ENCODE results near the gene FBH1. TPM values are rescaled to one million over a fixed set of nuclear protein-coding genes. Genes with fewer than 3 reads are reported as not detected.

FBH1 gene
- total and polyA plus RNA-seq, 4 experiments from 2014 or later = 71.1 to 97.5 (median 83.6) TPM

GRCh38 chr10:5888843-5889623 lies 1.0 kb upstream of the FBH1 start:
- peak in 4 of 5 donors; percentile 27 to 40 (median 38) for DNase-seq
- Histone ChIP-seq H3K27ac (ENCODE audit: low read depth, low read length) (peak overlapping the region; percentile 79), H3K9me3 (ENCODE audit: control insufficient read depth in 1 of 2, low read length in 2 of 2) (no peaks in the 10 kb centered on the region), H3K4me3 (ENCODE audit: low read length in 2 of 2) (peak overlapping the region; percentile 11 to 71), H3K27me3 (ENCODE audit: insufficient read depth, low read length) (no peaks in the 10 kb centered on the region), H3K36me3 (ENCODE audit: insufficient read depth, low read length) (peaks cover 2% of the 10 kb centered on the region), H3K4me1 (ENCODE audit: insufficient read depth, low read length) (peaks cover 31% of the 10 kb centered on the region)
- CTCF ChIA-PET (ENCODE audit: partially characterized antibody) = interaction anchor here (1.2 to 2.8 kb wide), 4 partner anchors 15 to 314 kb away, joined by 3 to 10 read pairs (median 6); partner anchors contain the start of gene PFKFB3
- H3K4me1 Mint-ChIP-seq = peaks cover 32 to 50% (median 40%) of the 10 kb centered on the region in 4 donors
- POLR2A ChIA-PET (ENCODE audit: partially characterized antibody) = interaction anchor here (0.7 to 3.6 kb wide), 13 partner anchors 9 to 455 kb away, joined by 3 to 34 read pairs (median 5); partner anchors contain the start of genes GDI2, IL15RA and TASOR2
- H3K4me3 Mint-ChIP-seq = peak overlapping the region; percentile 86 to 98 (median 90)
- H3K9me3 Mint-ChIP-seq = no peaks in the 10 kb centered on the region
- H3K27me3 Mint-ChIP-seq = no peaks in the 10 kb centered on the region
- H3K36me3 Mint-ChIP-seq = peaks cover 12 to 35% of the 10 kb centered on the region in 2 donors
- intact Hi-C loops (cut with micrococcal nuclease) = loop anchor here (2.0 to 5.0 kb wide), 2 partner anchors 88 to 198 kb away; partner anchors contain the start of genes IL15RA and RBM17
- H3K27ac Mint-ChIP-seq = peak overlapping the region; percentile 1 to 85 (median 81)

GRCh38 chr10:5890452-5890915 lies 441 bp downstream of the FBH1 start:
- intact Hi-C loops (cut with micrococcal nuclease) = loop anchor here (1.0 kb wide), 1 partner anchor 77 kb away; the partner anchor contains the start of gene GDI2
- POLR2A ChIA-PET (ENCODE audit: partially characterized antibody) = interaction anchor here (0.6 to 3.6 kb wide), 25 partner anchors 8 to 694 kb away, joined by 3 to 34 read pairs (median 3); partner anchors contain the start of genes GDI2, IL15RA, PFKFB3 and TASOR2
- DNase-seq = peak in 3 of 5 donors; percentile 11 to 16 (median 14)
- Mint-ChIP-seq H3K36me3 (peaks cover 19 to 38% of the 10 kb centered on the region in 2 donors), H3K9me3 (no peaks in the 10 kb centered on the region), H3K27me3 (no peaks in the 10 kb centered on the region), H3K4me1 (peaks cover 39 to 62% (median 49%) of the 10 kb centered on the region in 4 donors), H3K27ac (peak overlapping the region; percentile 87 to 95 (median 92)), H3K4me3 (peak overlapping the region; percentile 91 to 94 (median 93))
- Histone ChIP-seq H3K4me1 (ENCODE audit: insufficient read depth, low read length) (peaks cover 39% of the 10 kb centered on the region), H3K36me3 (ENCODE audit: insufficient read depth, low read length) (no peaks in the 10 kb centered on the region), H3K4me3 (ENCODE audit: low read length in 2 of 2) (peak overlapping the region; percentile 54 to 71), H3K9me3 (ENCODE audit: control insufficient read depth in 1 of 2, low read length in 2 of 2) (no peaks in the 10 kb centered on the region), H3K27me3 (ENCODE audit: insufficient read depth, low read length) (no peaks in the 10 kb centered on the region), H3K27ac (ENCODE audit: low read depth, low read length) (peak overlapping the region; percentile 79)
- CTCF ChIA-PET (ENCODE audit: partially characterized antibody) = interaction anchor here (0.6 to 2.8 kb wide), 5 partner anchors 17 to 516 kb away, joined by 3 to 10 read pairs (median 4); partner anchors contain the start of gene PFKFB3

GRCh38 chr10:5891009-5891408 lies 966 bp downstream of the FBH1 start:
- POLR2A ChIA-PET (ENCODE audit: partially characterized antibody) = interaction anchor here (0.7 to 3.6 kb wide), 6 partner anchors 17 to 384 kb away, joined by 3 to 34 read pairs (median 3); partner anchors contain the start of genes IL15RA and TASOR2

GRCh38 chr10:5892007-5892406 lies 2.0 kb downstream of the FBH1 start:
- Mint-ChIP-seq H3K4me3 (peak overlapping the region in 7 of 8 donors; percentile 15 to 94 (median 55)), H3K27ac (peak overlapping the region in 3 of 7 donors; percentile 13 to 88 (median 74)), H3K4me1 (peaks cover 42 to 70% (median 60%) of the 10 kb centered on the region in 4 donors), H3K27me3 (no peaks in the 10 kb centered on the region), H3K36me3 (peaks cover 27 to 39% of the 10 kb centered on the region in 2 donors), H3K9me3 (no peaks in the 10 kb centered on the region)
- CTCF ChIA-PET (ENCODE audit: partially characterized antibody) = interaction anchor here (2.8 kb wide), 1 partner anchor 194 kb away, joined by 10 read pairs; no protein-coding TSS in a partner anchor
- H3K36me3 ChIP-seq (ENCODE audit: insufficient read depth, low read length) = no peaks in the 10 kb centered on the region
- H3K4me1 ChIP-seq (ENCODE audit: insufficient read depth, low read length) = peaks cover 54% of the 10 kb centered on the region
- POLR2A ChIA-PET (ENCODE audit: partially characterized antibody) = interaction anchor here (0.7 kb wide), 1 partner anchor 117 kb away, joined by 3 read pairs; no protein-coding TSS in a partner anchor
- no peak overlapping the region for H3K27ac ChIP-seq (ENCODE audit: low read depth, low read length)
- intact Hi-C loops (cut with micrococcal nuclease) = no loop called here
- H3K27me3 ChIP-seq (ENCODE audit: insufficient read depth, low read length) = no peaks in the 10 kb centered on the region
- H3K4me3 ChIP-seq (ENCODE audit: low read length in 2 of 2) = no peak overlapping the region
- DNase-seq = no peak
- no peaks in the 10 kb centered on the region for H3K9me3 ChIP-seq (ENCODE audit: control insufficient read depth in 1 of 2, low read length in 2 of 2)

More at GRCh38 chr10:5891009-5891408, 966 bp downstream of the FBH1 start:
- H3K27ac Mint-ChIP-seq = peak overlapping the region in 6 of 7 donors; percentile 87 to 95 (median 91)
- peak overlapping the region in 1 of 2 donors; percentile 54 for H3K4me3 ChIP-seq (ENCODE audit: low read length in 2 of 2)
- peaks cover 44% of the 10 kb centered on the region for H3K4me1 ChIP-seq (ENCODE audit: insufficient read depth, low read length)
- peaks cover 19 to 38% of the 10 kb centered on the region in 2 donors for H3K36me3 Mint-ChIP-seq
- no peaks in the 10 kb centered on the region for H3K9me3 Mint-ChIP-seq
- no peak for DNase-seq
- H3K9me3 ChIP-seq (ENCODE audit: control insufficient read depth in 1 of 2, low read length in 2 of 2) = no peaks in the 10 kb centered on the region
- H3K4me3 Mint-ChIP-seq = peak overlapping the region; percentile 91 to 94 (median 93)
- no peaks in the 10 kb centered on the region for H3K27me3 ChIP-seq (ENCODE audit: insufficient read depth, low read length)
- H3K27ac ChIP-seq (ENCODE audit: low read depth, low read length) = peak overlapping the region; percentile 79
- CTCF ChIA-PET (ENCODE audit: partially characterized antibody) = interaction anchor here (2.8 kb wide), 1 partner anchor 195 kb away, joined by 10 read pairs; no protein-coding TSS in a partner anchor
- intact Hi-C loops (cut with micrococcal nuclease) = no loop called here
- H3K36me3 ChIP-seq (ENCODE audit: insufficient read depth, low read length) = no peaks in the 10 kb centered on the region
- H3K4me1 Mint-ChIP-seq = peaks cover 42 to 67% (median 55%) of the 10 kb centered on the region in 4 donors
- H3K27me3 Mint-ChIP-seq = no peaks in the 10 kb centered on the region

- Mint-ChIP-seq H3K36me3 (peaks cover 38 to 45% of the 10 kb centered on the region in 2 donors), H3K4me3 (peak overlapping the region in 2 of 8 donors; percentile 6 to 70), H3K27ac (peak overlapping the region in 3 of 7 donors; percentile 3 to 11 (median 5)), H3K4me1 (peaks cover 40 to 72% (median 57%) of the 10 kb centered on the region in 4 donors), H3K9me3 (peaks cover 0 to 4% (median 0%) of the 10 kb centered on the region in 8 donors), H3K27me3 (no peaks in the 10 kb centered on the region)
- Histone ChIP-seq H3K36me3 (ENCODE audit: insufficient read depth, low read length) (no peaks in the 10 kb centered on the region), H3K4me3 (ENCODE audit: low read length in 2 of 2) (no peak overlapping the region), H3K9me3 (ENCODE audit: control insufficient read depth in 1 of 2, low read length in 2 of 2) (no peaks in the 10 kb centered on the region), H3K27ac (ENCODE audit: low read depth, low read length) (no peak overlapping the region), H3K4me1 (ENCODE audit: insufficient read depth, low read length) (peaks cover 51% of the 10 kb centered on the region), H3K27me3 (ENCODE audit: insufficient read depth, low read length) (no peaks in the 10 kb centered on the region)
- ChIA-PET CTCF (ENCODE audit: partially characterized antibody) (interaction anchor here (1.0 kb wide), 1 partner anchor 20 kb away, joined by 3 read pairs; no protein-coding TSS in a partner anchor), POLR2A (ENCODE audit: partially characterized antibody) (no interaction called here)
- no peak for DNase-seq
- intact Hi-C loops (cut with micrococcal nuclease) = no loop called here
These were observed 3.3 kb downstream of the FBH1 start for GRCh38 chr10:5893321-5893720.

GRCh38 chr10:5894403-5894802 lies 4.4 kb downstream of the FBH1 start:
- Histone ChIP-seq H3K27me3 (ENCODE audit: insufficient read depth, low read length) (no peaks in the 10 kb centered on the region), H3K4me3 (ENCODE audit: low read length in 2 of 2) (no peak overlapping the region), H3K27ac (ENCODE audit: low read depth, low read length) (no peak overlapping the region), H3K36me3 (ENCODE audit: insufficient read depth, low read length) (no peaks in the 10 kb centered on the region), H3K4me1 (ENCODE audit: insufficient read depth, low read length) (peaks cover 46% of the 10 kb centered on the region), H3K9me3 (ENCODE audit: control insufficient read depth in 1 of 2, low read length in 2 of 2) (no peaks in the 10 kb centered on the region)
- ChIA-PET CTCF (ENCODE audit: partially characterized antibody) (interaction anchor here (1.0 kb wide), 1 partner anchor 22 kb away, joined by 3 read pairs; no protein-coding TSS in a partner anchor), POLR2A (ENCODE audit: partially characterized antibody) (no interaction called here)
- Mint-ChIP-seq H3K36me3 (peaks cover 38 to 43% of the 10 kb centered on the region in 2 donors), H3K4me1 (peaks cover 36 to 71% (median 54%) of the 10 kb centered on the region in 4 donors), H3K4me3 (no peak overlapping the region), H3K9me3 (peaks cover 0 to 4% (median 0%) of the 10 kb centered on the region in 8 donors), H3K27me3 (no peaks in the 10 kb centered on the region), H3K27ac (peak overlapping the region in 3 of 7 donors; percentile 27 to 82 (median 43))
- intact Hi-C loops (cut with micrococcal nuclease) = no loop called here
- DNase-seq = no peak

All from CD4-positive, alpha-beta memory T cell (primary cell).